ENCODE data around the gene CREG1. TPM values are rescaled to one million over a fixed set of nuclear protein-coding genes. Genes with fewer than 3 reads are reported as not detected.

The CREG1 gene
- polyA plus RNA-seq, 1 donor = 156 TPM

GRCh38 chr1:167507719-167508118 lies 45.8 kb downstream of the CREG1 start:
- WGBS (ENCODE audit: insufficient coverage, low lambda C conversion rate) = 83% methylated on average over 1 of the region's 3 CpGs
- no peaks in the 10 kb centered on the region for H3K36me3 ChIP-seq (ENCODE audit: control insufficient read depth, insufficient read depth, low read length)

GRCh38 chr1:167504467-167504827 lies 49.1 kb downstream of the CREG1 start:
- 67% methylated on average over 1 of the region's 3 CpGs for WGBS (ENCODE audit: insufficient coverage, low lambda C conversion rate)
- H3K9me3 ChIP-seq (ENCODE audit: control insufficient read depth, low read depth, low read length) = no peaks in the 10 kb centered on the region
- peaks cover 3% of the 10 kb centered on the region for H3K27me3 ChIP-seq (ENCODE audit: control insufficient read depth, insufficient read depth, low read length)
- H3K36me3 ChIP-seq (ENCODE audit: control insufficient read depth, insufficient read depth, low read length) = no peaks in the 10 kb centered on the region
- no peak for DNase-seq
- H3K27ac ChIP-seq (ENCODE audit: low read length) = no peak overlapping the region
- no peak overlapping the region for H3K4me3 ChIP-seq (ENCODE audit: low read length)
- H3K4me1 ChIP-seq (ENCODE audit: control insufficient read depth, insufficient read depth, low read length) = peaks cover 3% of the 10 kb centered on the region

More at GRCh38 chr1:167507719-167508118, 45.8 kb downstream of the CREG1 start:
- Histone ChIP-seq H3K9me3 (ENCODE audit: control insufficient read depth, low read depth, low read length) (no peaks in the 10 kb centered on the region), H3K27me3 (ENCODE audit: control insufficient read depth, insufficient read depth, low read length) (peaks cover 3% of the 10 kb centered on the region), H3K4me3 (ENCODE audit: low read length) (no peak overlapping the region), H3K4me1 (ENCODE audit: control insufficient read depth, insufficient read depth, low read length) (peaks cover 11% of the 10 kb centered on the region), H3K27ac (ENCODE audit: low read length) (no peak overlapping the region)
- no peak for DNase-seq

- H3K4me3 ChIP-seq (ENCODE audit: low read length) = no peak overlapping the region
- no peak overlapping the region for H3K27ac ChIP-seq (ENCODE audit: low read length)
- peaks cover 3% of the 10 kb centered on the region for H3K4me1 ChIP-seq (ENCODE audit: control insufficient read depth, insufficient read depth, low read length)
- no peak for DNase-seq
- H3K27me3 ChIP-seq (ENCODE audit: control insufficient read depth, insufficient read depth, low read length) = peaks cover 3% of the 10 kb centered on the region
- H3K9me3 ChIP-seq (ENCODE audit: control insufficient read depth, low read depth, low read length) = no peaks in the 10 kb centered on the region
- no peaks in the 10 kb centered on the region for H3K36me3 ChIP-seq (ENCODE audit: control insufficient read depth, insufficient read depth, low read length)
- WGBS (ENCODE audit: insufficient coverage, low lambda C conversion rate) = 93% methylated on average over 2 of the region's 14 CpGs
These were observed 49.7 kb downstream of the CREG1 start for GRCh38 chr1:167503626-167504466.

GRCh38 chr1:167502719-167503462 lies 50.7 kb downstream of the CREG1 start:
- WGBS (ENCODE audit: insufficient coverage, low lambda C conversion rate) = no CpG with 5 or more reads among the region's 4 CpGs
- H3K4me3 ChIP-seq (ENCODE audit: low read length) = no peak overlapping the region
- H3K36me3 ChIP-seq (ENCODE audit: control insufficient read depth, insufficient read depth, low read length) = no peaks in the 10 kb centered on the region
- H3K9me3 ChIP-seq (ENCODE audit: control insufficient read depth, low read depth, low read length) = no peaks in the 10 kb centered on the region
- DNase-seq = no peak
- no peak overlapping the region for H3K27ac ChIP-seq (ENCODE audit: low read length)
- peaks cover 3% of the 10 kb centered on the region for H3K27me3 ChIP-seq (ENCODE audit: control insufficient read depth, insufficient read depth, low read length)
- H3K4me1 ChIP-seq (ENCODE audit: control insufficient read depth, insufficient read depth, low read length) = peaks cover 3% of the 10 kb centered on the region

GRCh38 chr1:167502192-167502551 lies 51.4 kb downstream of the CREG1 start:
- Histone ChIP-seq H3K4me1 (ENCODE audit: control insufficient read depth, insufficient read depth, low read length) (peaks cover 3% of the 10 kb centered on the region), H3K4me3 (ENCODE audit: low read length) (no peak overlapping the region), H3K9me3 (ENCODE audit: control insufficient read depth, low read depth, low read length) (no peaks in the 10 kb centered on the region), H3K27me3 (ENCODE audit: control insufficient read depth, insufficient read depth, low read length) (peaks cover 3% of the 10 kb centered on the region), H3K36me3 (ENCODE audit: control insufficient read depth, insufficient read depth, low read length) (no peaks in the 10 kb centered on the region), H3K27ac (ENCODE audit: low read length) (no peak overlapping the region)
- DNase-seq = no peak
- no CpG with 5 or more reads among the region's 5 CpGs for WGBS (ENCODE audit: insufficient coverage, low lambda C conversion rate)

GRCh38 chr1:167501515-167502191 lies 51.9 kb downstream of the CREG1 start:
- peak; percentile 34 to 49 for DNase-seq
- no peaks in the 10 kb centered on the region for H3K36me3 ChIP-seq (ENCODE audit: control insufficient read depth, insufficient read depth, low read length)
- H3K4me1 ChIP-seq (ENCODE audit: control insufficient read depth, insufficient read depth, low read length) = peaks cover 3% of the 10 kb centered on the region
- no CpG with 5 or more reads among the region's 10 CpGs for WGBS (ENCODE audit: insufficient coverage, low lambda C conversion rate)
- H3K9me3 ChIP-seq (ENCODE audit: control insufficient read depth, low read depth, low read length) = no peaks in the 10 kb centered on the region
- H3K27me3 ChIP-seq (ENCODE audit: control insufficient read depth, insufficient read depth, low read length) = peaks cover 3% of the 10 kb centered on the region
- no peak overlapping the region for H3K27ac ChIP-seq (ENCODE audit: low read length)
- no peak overlapping the region for H3K4me3 ChIP-seq (ENCODE audit: low read length)

GRCh38 chr1:167500283-167500860 lies 53.2 kb downstream of the CREG1 start:
- peaks cover 3% of the 10 kb centered on the region for H3K27me3 ChIP-seq (ENCODE audit: control insufficient read depth, insufficient read depth, low read length)
- H3K36me3 ChIP-seq (ENCODE audit: control insufficient read depth, insufficient read depth, low read length) = no peaks in the 10 kb centered on the region
- H3K4me3 ChIP-seq (ENCODE audit: low read length) = no peak overlapping the region
- no peak for DNase-seq
- no CpG with 5 or more reads among the region's 4 CpGs for WGBS (ENCODE audit: insufficient coverage, low lambda C conversion rate)
- no peak overlapping the region for H3K27ac ChIP-seq (ENCODE audit: low read length)
- no peaks in the 10 kb centered on the region for H3K9me3 ChIP-seq (ENCODE audit: control insufficient read depth, low read depth, low read length)
- H3K4me1 ChIP-seq (ENCODE audit: control insufficient read depth, insufficient read depth, low read length) = peaks cover 3% of the 10 kb centered on the region

GRCh38 chr1:167499664-167500101 lies 53.9 kb downstream of the CREG1 start:
- Histone ChIP-seq H3K27me3 (ENCODE audit: control insufficient read depth, insufficient read depth, low read length) (peaks cover 3% of the 10 kb centered on the region), H3K4me3 (ENCODE audit: low read length) (no peak overlapping the region), H3K36me3 (ENCODE audit: control insufficient read depth, insufficient read depth, low read length) (no peaks in the 10 kb centered on the region), H3K27ac (ENCODE audit: low read length) (no peak overlapping the region), H3K9me3 (ENCODE audit: control insufficient read depth, low read depth, low read length) (no peaks in the 10 kb centered on the region), H3K4me1 (ENCODE audit: control insufficient read depth, insufficient read depth, low read length) (peaks cover 3% of the 10 kb centered on the region)
- DNase-seq = no peak
- no CpG with 5 or more reads among the region's 3 CpGs for WGBS (ENCODE audit: insufficient coverage, low lambda C conversion rate)

- WGBS (ENCODE audit: insufficient coverage, low lambda C conversion rate) = no CpG with 5 or more reads among the region's 4 CpGs
- Histone ChIP-seq H3K4me1 (ENCODE audit: control insufficient read depth, insufficient read depth, low read length) (peaks cover 3% of the 10 kb centered on the region), H3K36me3 (ENCODE audit: control insufficient read depth, insufficient read depth, low read length) (no peaks in the 10 kb centered on the region), H3K4me3 (ENCODE audit: low read length) (no peak overlapping the region), H3K9me3 (ENCODE audit: control insufficient read depth, low read depth, low read length) (no peaks in the 10 kb centered on the region), H3K27me3 (ENCODE audit: control insufficient read depth, insufficient read depth, low read length) (peaks cover 7% of the 10 kb centered on the region), H3K27ac (ENCODE audit: low read length) (no peak overlapping the region)
- no peak for DNase-seq
These were observed 54.5 kb downstream of the CREG1 start for GRCh38 chr1:167499106-167499505.
